ENCODE measurements around the gene ACO2. TPM values are rescaled to one million over a fixed set of nuclear protein-coding genes. Genes with fewer than 3 reads are reported as not detected.

The ACO2 gene
- total RNA-seq, 1 experiment from 2014 or later: 66.6 TPM

DNA sequence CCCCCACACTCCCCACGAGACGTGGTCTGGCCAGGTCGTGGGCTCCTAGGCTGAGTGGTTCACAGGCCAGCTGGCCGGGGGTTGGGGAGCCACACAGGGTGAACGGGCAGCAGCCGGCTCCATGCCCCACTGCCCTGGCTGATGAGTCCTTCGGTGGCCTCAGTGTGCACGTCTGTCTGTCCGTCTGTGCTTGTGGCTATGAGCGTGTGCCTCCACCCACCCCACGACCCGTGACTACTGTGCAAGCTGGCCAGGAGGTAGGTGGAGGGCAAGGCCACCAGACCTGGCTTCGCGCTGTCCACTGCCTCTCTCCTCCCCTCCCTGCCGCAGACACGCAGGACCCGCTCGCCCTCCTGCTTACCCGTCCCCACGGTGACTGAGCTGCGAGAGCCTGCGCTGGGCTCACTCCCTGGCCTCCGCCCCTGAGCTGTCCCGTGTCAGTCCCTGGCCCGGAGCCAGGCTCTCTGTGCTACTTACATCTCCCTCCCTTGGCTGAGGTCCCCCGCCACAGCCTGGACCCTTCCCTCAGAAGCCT lies 106.0 kb downstream of the ACO2 start:
- H3K56ac ChIP-seq (ENCODE audit: insufficient read length, low read depth, low read length): no peak overlapping the region
- H3K27ac ChIP-seq (ENCODE audit: insufficient read length, low read depth, low read length): no peak overlapping the region
- TF ChIP-seq, protein P1, sequence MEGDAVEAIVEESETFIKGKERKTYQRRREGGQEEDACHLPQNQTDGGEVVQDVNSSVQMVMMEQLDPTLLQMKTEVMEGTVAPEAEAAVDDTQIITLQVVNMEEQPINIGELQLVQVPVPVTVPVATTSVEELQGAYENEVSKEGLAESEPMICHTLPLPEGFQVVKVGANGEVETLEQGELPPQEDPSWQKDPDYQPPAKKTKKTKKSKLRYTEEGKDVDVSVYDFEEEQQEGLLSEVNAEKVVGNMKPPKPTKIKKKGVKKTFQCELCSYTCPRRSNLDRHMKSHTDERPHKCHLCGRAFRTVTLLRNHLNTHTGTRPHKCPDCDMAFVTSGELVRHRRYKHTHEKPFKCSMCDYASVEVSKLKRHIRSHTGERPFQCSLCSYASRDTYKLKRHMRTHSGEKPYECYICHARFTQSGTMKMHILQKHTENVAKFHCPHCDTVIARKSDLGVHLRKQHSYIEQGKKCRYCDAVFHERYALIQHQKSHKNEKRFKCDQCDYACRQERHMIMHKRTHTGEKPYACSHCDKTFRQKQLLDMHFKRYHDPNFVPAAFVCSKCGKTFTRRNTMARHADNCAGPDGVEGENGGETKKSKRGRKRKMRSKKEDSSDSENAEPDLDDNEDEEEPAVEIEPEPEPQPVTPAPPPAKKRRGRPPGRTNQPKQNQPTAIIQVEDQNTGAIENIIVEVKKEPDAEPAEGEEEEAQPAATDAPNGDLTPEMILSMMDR (conservative IDR thresholded peaks at IDR 0.05): no peak
- no peaks in the 10 kb centered on the region for H3K79me2 ChIP-seq (ENCODE audit: insufficient read depth, low read length)
- H4K20me1 ChIP-seq (ENCODE audit: control insufficient read depth, insufficient read depth, insufficient read length): no peaks in the 10 kb centered on the region
- Mint-ChIP-seq H3K9me3 (no peaks in the 10 kb centered on the region), H3K27ac (peak overlapping the region in 1 of 3 experiments; percentile 74; a peak in 2 of 7 replicates), H3K4me1 (no peaks in the 10 kb centered on the region; a peak in 1 of 4 replicates), H3K36me3 (ENCODE audit: insufficient read depth in 1 of 3, low read depth in 3 of 3) (peaks cover 0 to 11% (median 4%) of the 10 kb centered on the region in 3 experiments; a peak in 4 of 7 replicates), H3K4me3 (no peak overlapping the region), H3K27me3 (ENCODE audit: low read depth) (peaks cover 2% of the 10 kb centered on the region)
- no peak overlapping the region for H2AK5ac ChIP-seq (ENCODE audit: insufficient read length, low read length)
- H3K14ac ChIP-seq (ENCODE audit: insufficient read depth, low read length): no peak overlapping the region
- H3T11ph ChIP-seq (ENCODE audit: low read length): no peak overlapping the region
- no peak overlapping the region for H3K9ac ChIP-seq (ENCODE audit: extremely low read depth, insufficient read length, low read length)
- no peak overlapping the region for H3K23ac ChIP-seq (ENCODE audit: insufficient read length, low read depth, low read length)
- H3K79me1 ChIP-seq (ENCODE audit: insufficient read depth, low read depth, low read length, poor library complexity, severe bottlenecking): no peaks in the 10 kb centered on the region
- no peak overlapping the region for H4K5ac ChIP-seq (ENCODE audit: insufficient read length, low read depth, low read length)
- DNase-seq: no peak
- 0 out of 2 replicates have a peak, but pooled peaks cover 2% of the 10 kb centered on the region for H3K4me1 ChIP-seq (ENCODE audit: insufficient read depth, low read length)
- H3K18ac ChIP-seq (ENCODE audit: insufficient read length, low read depth, low read length): no peak overlapping the region
- H3K4me2 ChIP-seq (ENCODE audit: insufficient read depth, insufficient read length, low read length): no peak overlapping the region
- no peak overlapping the region for H2BK20ac ChIP-seq (ENCODE audit: low read depth, low read length, poor library complexity, severe bottlenecking)
- H3K27me3 ChIP-seq (ENCODE audit: insufficient read depth, low read length): no peaks in the 10 kb centered on the region
- H2BK5ac ChIP-seq (ENCODE audit: insufficient read length, low read length): no peak overlapping the region
- no peak overlapping the region for H2BK120ac ChIP-seq (ENCODE audit: low read depth, low read length, poor library complexity, severe bottlenecking)
- no peak overlapping the region for H3K4ac ChIP-seq (ENCODE audit: low read depth, low read length)
- H4K91ac ChIP-seq (ENCODE audit: insufficient read length, low read depth, low read length): no peak overlapping the region
- no CpG with 5 or more reads among the region's 26 CpGs for WGBS (ENCODE audit: extremely low coverage, insufficient read length, low lambda C conversion rate)
- H4K8ac ChIP-seq (replicated peaks; ENCODE audit: insufficient read length, low read depth, low read length): no peak overlapping the region
- H2BK12ac ChIP-seq (ENCODE audit: insufficient read length, low read depth, low read length): no peak overlapping the region
- no peaks in the 10 kb centered on the region for H3K23me2 ChIP-seq (ENCODE audit: insufficient read length, low read depth, low read length, poor library complexity, severe bottlenecking)
- H3K9me3 ChIP-seq (ENCODE audit: control insufficient read depth, low read depth, low read length): no peaks in the 10 kb centered on the region
- no peak overlapping the region for H2AFZ ChIP-seq (ENCODE audit: low read length)
- H2BK15ac ChIP-seq (ENCODE audit: low read depth, low read length): no peak overlapping the region

All from H9 (cell line).